HG03097 (cell line): ENCODE results near the gene TDRD3.

ENCODE experiments used
- ATAC-seq: cut with Tn5 transposase; IDR thresholded peaks from one replicate; pipeline ENCODE4 v1.9.1; 2021; ENCODE audit not compliant: unreplicated experiment, low FRiP score

The TDRD3 gene

GRCh38 chr13:60572003-60572798 is 175.2 kb downstream of the TDRD3 start:
- no peak for ATAC-seq

- ATAC-seq: no peak
Measured at GRCh38 chr13:60572855-60573254, 175.8 kb downstream of the TDRD3 start.

- no peak for ATAC-seq
Measured at GRCh38 chr13:60574735-60575134, 177.7 kb downstream of the TDRD3 start.

- no peak for ATAC-seq
Measured at GRCh38 chr13:60575142-60575541, 178.1 kb downstream of the TDRD3 start.

GRCh38 chr13:60577761-60578160 is 180.7 kb downstream of the TDRD3 start:
- no peak for ATAC-seq

- no peak for ATAC-seq
Measured at GRCh38 chr13:60583196-60583888, 186.3 kb downstream of the TDRD3 start.

GRCh38 chr13:60583911-60584753 is 187.1 kb downstream of the TDRD3 start:
- ATAC-seq: no peak

GRCh38 chr13:60584976-60585375 is 188.0 kb downstream of the TDRD3 start:
- no peak for ATAC-seq

- ATAC-seq: no peak
Measured at GRCh38 chr13:60590800-60591747, 194.1 kb downstream of the TDRD3 start.

GRCh38 chr13:60603049-60603448 is 206.0 kb downstream of the TDRD3 start:
- no peak for ATAC-seq

GRCh38 chr13:60604058-60604457 is 207.0 kb downstream of the TDRD3 start:
- ATAC-seq: no peak

GRCh38 chr13:60608954-60609353 is 211.9 kb downstream of the TDRD3 start:
- ATAC-seq: no peak

GRCh38 chr13:60611523-60611922 is 214.5 kb downstream of the TDRD3 start:
- ATAC-seq: no peak

- ATAC-seq: no peak
Measured at GRCh38 chr13:60612593-60612992, 215.6 kb downstream of the TDRD3 start.

GRCh38 chr13:60613080-60613479 is 216.1 kb downstream of the TDRD3 start:
- ATAC-seq: no peak

GRCh38 chr13:60617991-60618733 is 221.1 kb downstream of the TDRD3 start:
- no peak for ATAC-seq

GRCh38 chr13:60619461-60619860 is 222.4 kb downstream of the TDRD3 start:
- no peak for ATAC-seq

- ATAC-seq: no peak
Measured at GRCh38 chr13:60620611-60621395, 223.8 kb downstream of the TDRD3 start.

GRCh38 chr13:60623151-60623550 is 226.1 kb downstream of the TDRD3 start:
- ATAC-seq: no peak
